ENCODE data around the gene DMD.
A peak's percentile ranks its signal among the peaks of the same experiment; 100 is the strongest.

Gene DMD

DNA sequence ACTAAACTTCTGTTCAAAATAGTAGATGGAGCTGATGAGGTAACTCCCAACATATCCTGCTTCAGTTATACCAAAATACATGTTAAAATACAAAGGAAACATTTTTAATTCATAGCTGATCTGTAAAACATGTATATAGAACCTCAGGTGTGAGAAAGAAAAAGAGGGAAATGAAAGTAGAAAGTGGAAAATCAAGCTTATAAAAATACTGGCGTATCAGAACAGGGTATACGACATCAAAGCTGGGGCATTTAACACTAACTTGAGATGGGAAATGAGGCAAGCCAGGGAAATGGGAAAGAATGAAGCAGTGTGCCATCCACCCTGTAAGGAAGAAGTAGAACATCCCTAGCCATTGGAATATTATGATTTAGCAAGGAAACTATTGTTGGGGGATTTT is 767.5 kb downstream of the DMD start:
- H3K4me3 ChIP-seq (ENCODE audit: low read depth, low read length), result no peak overlapping the region
- TF ChIP-seq, protein P1, sequence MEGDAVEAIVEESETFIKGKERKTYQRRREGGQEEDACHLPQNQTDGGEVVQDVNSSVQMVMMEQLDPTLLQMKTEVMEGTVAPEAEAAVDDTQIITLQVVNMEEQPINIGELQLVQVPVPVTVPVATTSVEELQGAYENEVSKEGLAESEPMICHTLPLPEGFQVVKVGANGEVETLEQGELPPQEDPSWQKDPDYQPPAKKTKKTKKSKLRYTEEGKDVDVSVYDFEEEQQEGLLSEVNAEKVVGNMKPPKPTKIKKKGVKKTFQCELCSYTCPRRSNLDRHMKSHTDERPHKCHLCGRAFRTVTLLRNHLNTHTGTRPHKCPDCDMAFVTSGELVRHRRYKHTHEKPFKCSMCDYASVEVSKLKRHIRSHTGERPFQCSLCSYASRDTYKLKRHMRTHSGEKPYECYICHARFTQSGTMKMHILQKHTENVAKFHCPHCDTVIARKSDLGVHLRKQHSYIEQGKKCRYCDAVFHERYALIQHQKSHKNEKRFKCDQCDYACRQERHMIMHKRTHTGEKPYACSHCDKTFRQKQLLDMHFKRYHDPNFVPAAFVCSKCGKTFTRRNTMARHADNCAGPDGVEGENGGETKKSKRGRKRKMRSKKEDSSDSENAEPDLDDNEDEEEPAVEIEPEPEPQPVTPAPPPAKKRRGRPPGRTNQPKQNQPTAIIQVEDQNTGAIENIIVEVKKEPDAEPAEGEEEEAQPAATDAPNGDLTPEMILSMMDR (IDR thresholded peaks at IDR 0.05; ENCODE audit: borderline replicate concordance, insufficient read depth, low read depth, low read length), result no peak

DNA sequence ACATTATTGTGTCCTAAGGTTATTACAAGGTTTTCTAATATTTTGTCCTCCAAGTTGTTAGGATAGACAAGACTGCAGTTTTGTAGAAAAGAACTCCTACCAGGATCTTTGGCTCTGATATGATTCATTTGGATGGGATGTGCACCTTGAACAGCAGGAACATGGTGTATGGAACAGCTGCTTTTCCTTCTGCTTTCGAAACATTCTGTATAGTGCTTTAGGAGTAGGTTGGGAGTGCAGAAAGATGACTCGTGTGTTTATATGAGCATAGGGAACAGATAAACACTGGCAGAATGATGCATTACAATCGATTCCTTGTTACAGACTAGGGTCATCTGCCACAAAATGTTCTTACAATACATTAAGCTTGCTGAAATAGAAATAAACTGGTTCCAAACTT is 790.1 kb downstream of the DMD start:
- TF ChIP-seq, protein P1 (IDR thresholded peaks at IDR 0.05; ENCODE audit: borderline replicate concordance, insufficient read depth, low read depth, low read length), result no peak

DNA sequence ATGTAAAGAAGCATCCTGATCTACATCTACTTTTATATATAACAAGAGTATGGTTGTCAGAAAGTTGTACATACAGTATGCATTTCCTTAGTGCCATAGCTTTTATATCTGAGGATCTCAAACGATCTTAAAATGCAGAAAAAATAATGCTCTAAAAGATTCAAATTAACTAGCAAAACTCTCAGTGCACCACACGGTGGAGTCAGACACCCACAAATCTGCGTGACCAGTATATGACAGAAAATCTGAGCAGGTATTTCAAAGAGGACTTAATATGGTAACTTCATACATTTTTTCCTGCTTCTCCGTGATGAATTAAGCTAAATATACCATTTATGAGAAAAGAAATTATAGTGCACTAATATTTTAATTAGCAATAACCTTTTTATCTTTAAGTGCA is 803.0 kb downstream of the DMD start:
- no peak overlapping the region for H3K4me3 ChIP-seq (ENCODE audit: low read depth, low read length)
- TF ChIP-seq, protein P1 (IDR thresholded peaks at IDR 0.05; ENCODE audit: borderline replicate concordance, insufficient read depth, low read depth, low read length), result peak; percentile 22; the same call in 1 of the 2 replicates

More for the DNA sequence above, 790.1 kb downstream of the DMD start:
- no peak overlapping the region for H3K4me3 ChIP-seq (ENCODE audit: low read depth, low read length)

DNA sequence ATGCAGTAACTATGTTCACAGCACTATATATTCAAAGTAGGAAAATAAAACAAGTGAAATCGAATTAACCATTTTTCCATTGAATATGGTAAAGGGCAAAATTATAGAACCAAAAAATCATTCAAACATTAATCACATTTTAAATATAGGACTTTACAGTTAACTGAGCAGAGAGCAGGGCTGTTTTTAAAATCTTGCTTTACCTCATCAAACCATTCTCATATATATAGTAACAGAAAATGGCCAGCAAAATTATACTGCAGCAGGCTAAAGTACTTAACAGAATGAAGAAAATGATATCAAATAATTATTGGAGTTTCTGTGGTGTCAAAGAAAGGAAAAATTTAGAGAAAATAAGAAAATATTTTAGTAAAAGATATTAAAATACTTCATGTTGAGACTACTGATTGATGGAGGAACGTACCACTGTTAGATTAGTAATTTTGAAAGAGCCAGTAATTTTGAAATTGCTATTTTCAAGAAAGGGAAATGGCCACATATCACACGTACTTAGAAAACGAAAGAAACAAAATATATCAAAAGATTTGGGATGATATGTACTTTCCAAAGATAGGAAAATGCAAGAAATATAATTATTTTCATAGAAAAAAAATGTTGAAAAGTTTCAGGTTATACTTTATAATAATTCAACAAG is 813.7 kb downstream of the DMD start:
- H3K4me3 ChIP-seq (ENCODE audit: low read depth, low read length), result no peak overlapping the region
- TF ChIP-seq, protein P1 (IDR thresholded peaks at IDR 0.05; ENCODE audit: borderline replicate concordance, insufficient read depth, low read depth, low read length), result no peak

DNA sequence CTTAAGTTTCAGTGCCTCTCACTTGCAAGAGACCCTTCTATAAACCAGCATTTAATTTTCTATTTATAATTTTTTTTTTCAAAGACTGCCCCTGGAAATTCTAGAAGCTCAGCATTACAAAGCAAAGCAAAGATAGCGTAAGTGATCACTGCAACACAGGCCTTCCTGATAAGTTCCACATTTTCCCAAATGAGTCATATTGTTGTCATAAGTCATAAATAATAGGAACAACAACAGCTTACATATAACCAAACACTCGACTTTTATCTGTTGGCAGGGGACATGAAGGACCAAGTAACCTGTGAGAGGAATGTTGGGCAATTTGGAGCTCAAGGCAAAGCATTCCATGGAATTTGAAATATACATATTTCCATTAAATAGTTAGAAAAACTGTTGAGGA is 815.5 kb downstream of the DMD start:
- H3K4me3 ChIP-seq (ENCODE audit: low read depth, low read length), result no peak overlapping the region
- TF ChIP-seq, protein P1 (IDR thresholded peaks at IDR 0.05; ENCODE audit: borderline replicate concordance, insufficient read depth, low read depth, low read length), result no peak

DNA sequence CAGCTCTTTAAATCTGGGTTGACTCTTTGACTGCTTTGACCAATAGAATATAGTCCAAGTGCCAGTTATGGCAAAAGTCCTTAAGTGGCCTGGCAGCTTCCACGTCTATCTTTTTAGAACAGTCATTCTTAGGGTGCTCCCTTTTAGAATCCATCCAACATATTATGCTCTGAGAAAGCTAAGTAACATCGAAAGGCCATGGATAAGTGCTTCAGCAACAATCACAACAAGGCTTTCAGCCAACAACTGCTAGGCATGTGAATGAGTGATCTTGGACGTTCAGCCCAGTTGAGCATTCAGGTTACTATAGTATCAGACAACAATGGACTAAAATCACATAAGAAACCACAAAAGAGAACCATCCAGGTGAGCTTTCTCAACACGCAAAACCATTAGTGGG is 818.7 kb downstream of the DMD start:
- TF ChIP-seq, protein P1 (IDR thresholded peaks at IDR 0.05; ENCODE audit: borderline replicate concordance, insufficient read depth, low read depth, low read length), result no peak

DNA sequence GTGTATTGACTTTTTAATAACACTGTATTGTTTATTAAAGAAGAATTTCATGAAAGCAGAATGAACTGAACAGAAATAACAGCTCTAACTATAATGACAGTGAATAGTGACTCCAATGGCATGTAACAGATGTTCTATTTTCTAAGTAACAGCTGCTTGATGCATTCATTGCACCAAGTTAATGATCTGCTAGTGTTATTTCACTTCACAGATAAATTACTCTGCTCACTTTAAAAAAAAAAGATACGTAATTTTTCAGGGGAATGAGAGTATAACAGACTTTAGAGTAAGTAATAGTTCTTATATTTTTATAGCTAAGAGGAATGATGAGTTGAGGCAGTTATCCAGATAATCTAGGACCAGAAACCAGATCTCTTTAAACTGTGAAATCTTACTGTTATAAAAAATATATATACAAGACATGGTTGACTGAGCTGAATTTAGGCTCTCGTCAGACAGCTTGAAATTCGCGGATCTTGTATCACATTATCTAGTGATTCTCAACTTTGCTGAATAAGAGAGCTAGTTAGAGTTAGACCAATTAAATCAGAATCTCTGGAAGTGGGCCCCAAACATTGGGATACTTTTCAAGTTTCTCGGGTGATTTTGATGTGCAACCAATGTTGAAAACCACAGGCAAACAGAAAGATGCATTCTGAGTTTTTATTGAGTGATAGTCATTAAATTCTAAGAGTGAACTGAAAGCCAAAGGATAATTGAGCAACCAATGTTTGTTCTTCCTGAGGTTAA is 840.7 kb downstream of the DMD start:
- no peak overlapping the region for H3K4me3 ChIP-seq (ENCODE audit: low read depth, low read length)
- TF ChIP-seq, protein P1 (IDR thresholded peaks at IDR 0.05; ENCODE audit: borderline replicate concordance, insufficient read depth, low read depth, low read length), result no peak

More for the DNA sequence above, 818.7 kb downstream of the DMD start:
- H3K4me3 ChIP-seq (ENCODE audit: low read depth, low read length), result no peak overlapping the region
